Prostate gland (tissue), 2 donors: ENCODE measurements around the gene SMAD5.

Experiments used
- POLR2AphosphoS5 ChIP-seq: sonication (generic); formaldehyde crosslinking; IDR thresholded peaks from one replicate; pipeline ENCODE4 v1.6.1; 2017; ENCODE audit warnings: antibody characterized with exemption
- TF ChIP-seq, protein P1 (sequence below), 4 experiments: fragments of 200-600 bp in 2 of 4; fragments of 450-650 bp in 2 of 4; sonication (generic) in 2 of 4; IDR thresholded peaks; 1 replicate in 3 of 4; 2 replicates in 1 of 4; pipeline ENCODE4 v1.5.1; 2016 to 2019; ENCODE audit warnings: antibody characterized with exemption in 4 of 4, mild to moderate bottlenecking in 2 of 4, moderate library complexity in 2 of 4

DNA sequence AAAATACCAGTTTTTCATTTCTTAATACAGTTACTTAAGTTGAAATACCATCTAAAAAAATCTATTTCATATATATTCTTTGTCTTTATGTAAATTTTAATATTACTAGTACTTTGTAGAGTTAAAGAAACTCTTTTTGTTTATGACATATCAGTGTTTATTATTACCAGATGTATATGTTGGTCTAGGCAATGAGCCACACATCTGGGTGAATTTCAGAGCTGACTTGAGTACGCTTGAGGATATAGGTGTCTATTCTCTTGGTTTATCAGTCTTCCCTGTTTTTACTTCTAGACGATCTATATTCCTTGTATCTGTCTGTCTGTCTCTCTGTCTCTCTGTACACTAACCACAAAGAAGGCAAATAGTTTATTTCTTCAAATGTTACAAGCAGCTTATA is 2.9 kb downstream of the SMAD5 start:
- TF ChIP-seq, protein P1, sequence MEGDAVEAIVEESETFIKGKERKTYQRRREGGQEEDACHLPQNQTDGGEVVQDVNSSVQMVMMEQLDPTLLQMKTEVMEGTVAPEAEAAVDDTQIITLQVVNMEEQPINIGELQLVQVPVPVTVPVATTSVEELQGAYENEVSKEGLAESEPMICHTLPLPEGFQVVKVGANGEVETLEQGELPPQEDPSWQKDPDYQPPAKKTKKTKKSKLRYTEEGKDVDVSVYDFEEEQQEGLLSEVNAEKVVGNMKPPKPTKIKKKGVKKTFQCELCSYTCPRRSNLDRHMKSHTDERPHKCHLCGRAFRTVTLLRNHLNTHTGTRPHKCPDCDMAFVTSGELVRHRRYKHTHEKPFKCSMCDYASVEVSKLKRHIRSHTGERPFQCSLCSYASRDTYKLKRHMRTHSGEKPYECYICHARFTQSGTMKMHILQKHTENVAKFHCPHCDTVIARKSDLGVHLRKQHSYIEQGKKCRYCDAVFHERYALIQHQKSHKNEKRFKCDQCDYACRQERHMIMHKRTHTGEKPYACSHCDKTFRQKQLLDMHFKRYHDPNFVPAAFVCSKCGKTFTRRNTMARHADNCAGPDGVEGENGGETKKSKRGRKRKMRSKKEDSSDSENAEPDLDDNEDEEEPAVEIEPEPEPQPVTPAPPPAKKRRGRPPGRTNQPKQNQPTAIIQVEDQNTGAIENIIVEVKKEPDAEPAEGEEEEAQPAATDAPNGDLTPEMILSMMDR (IDR thresholded peaks at IDR 0.05) = no peak
- no peak for TF ChIP-seq POLR2AphosphoS5
